Endometrial microvascular endothelial cells (primary cell): Measurements from ENCODE around the gene TNFRSF11A. TPM values are rescaled to one million over a fixed set of nuclear protein-coding genes. Genes with fewer than 3 reads are reported as not detected.

Experiments used
- in situ Hi-C: cut with HindIII; loops from 2 replicates; pipeline ENCODE4 v1.10.0; 2017; ENCODE audit warnings: low sequenced_read_pairs, low pct_unique_long_range_greater_than_20kb; ENCODE audit errors: inconsistent ontology term
- total RNA-seq: library from RNA; depleted of rRNA; stranded (reverse); fragments of >200 nt; gene quantifications from one replicate; pipeline ENCODE4 v1.2.3, GENCODE V29; 2015; ENCODE audit errors: inconsistent ontology term

TNFRSF11A gene
- total RNA-seq, 1 donor from 2014 or later = 5.7 TPM

DNA sequence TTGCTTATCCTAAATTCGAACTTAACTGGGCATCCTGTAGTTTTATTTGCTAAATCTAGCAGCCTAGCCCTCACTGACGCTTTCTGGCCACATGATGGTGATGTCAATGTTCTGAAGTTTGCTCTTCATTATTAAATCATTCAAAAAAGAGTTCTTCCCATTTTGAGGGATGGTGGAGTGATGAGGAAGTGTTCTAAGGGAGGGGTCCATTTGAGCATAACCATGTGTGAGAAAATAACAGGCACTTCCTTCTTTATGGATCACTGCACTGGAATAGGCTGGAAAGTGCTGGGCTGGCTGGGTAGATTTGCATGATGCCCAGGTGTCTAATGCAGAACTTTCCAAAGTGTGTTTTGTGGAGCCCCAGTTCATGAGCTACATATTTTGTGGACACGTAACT is 74.2 kb downstream of the TNFRSF11A start:
- in situ Hi-C loops = no loop called here

DNA sequence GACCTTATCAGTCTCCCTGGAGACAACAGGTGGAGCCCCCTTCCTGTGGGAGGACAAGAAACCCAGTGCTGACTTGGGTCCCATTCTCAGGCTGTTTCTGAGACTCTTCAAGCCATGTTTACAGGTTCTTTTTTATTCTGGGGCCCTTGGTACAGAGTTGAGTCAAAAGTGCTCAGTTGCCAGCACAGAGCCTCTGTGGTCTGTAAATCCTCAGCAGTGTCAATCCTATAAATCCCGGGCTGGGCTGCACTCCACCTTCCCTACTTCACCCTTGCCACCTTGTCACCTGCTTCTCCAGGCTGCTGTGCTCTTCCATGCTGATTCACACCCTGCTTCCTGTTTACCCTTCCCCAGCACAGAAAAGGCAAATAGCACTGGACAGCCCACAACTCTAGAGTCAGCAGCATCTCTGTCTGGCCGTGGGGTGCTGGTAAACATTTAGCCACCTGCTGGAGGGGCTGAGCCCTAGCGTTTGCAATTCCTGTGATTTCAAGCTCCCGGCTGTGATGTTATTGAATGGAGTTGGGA is 74.7 kb downstream of the TNFRSF11A start:
- in situ Hi-C loops = no loop called here

DNA sequence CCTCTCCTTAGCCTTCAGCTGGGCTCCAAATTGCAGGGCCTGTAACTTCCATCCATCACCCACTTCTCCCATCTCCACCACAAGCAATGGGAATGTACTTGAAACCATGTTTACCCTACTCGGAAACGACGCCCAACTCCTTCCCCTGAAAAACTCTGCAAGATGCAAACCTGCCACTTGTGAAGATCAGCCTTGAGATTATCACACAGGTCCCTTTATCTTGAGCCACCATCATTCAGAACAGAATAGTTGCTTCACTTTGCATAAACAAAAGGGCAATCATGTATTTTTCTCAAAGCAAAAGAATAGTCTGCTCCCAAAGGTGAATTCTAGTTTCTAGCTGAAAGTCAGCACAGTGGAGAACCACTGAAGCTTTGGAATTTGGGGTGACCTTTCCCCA is 75.8 kb downstream of the TNFRSF11A start:
- in situ Hi-C loops = no loop called here

DNA sequence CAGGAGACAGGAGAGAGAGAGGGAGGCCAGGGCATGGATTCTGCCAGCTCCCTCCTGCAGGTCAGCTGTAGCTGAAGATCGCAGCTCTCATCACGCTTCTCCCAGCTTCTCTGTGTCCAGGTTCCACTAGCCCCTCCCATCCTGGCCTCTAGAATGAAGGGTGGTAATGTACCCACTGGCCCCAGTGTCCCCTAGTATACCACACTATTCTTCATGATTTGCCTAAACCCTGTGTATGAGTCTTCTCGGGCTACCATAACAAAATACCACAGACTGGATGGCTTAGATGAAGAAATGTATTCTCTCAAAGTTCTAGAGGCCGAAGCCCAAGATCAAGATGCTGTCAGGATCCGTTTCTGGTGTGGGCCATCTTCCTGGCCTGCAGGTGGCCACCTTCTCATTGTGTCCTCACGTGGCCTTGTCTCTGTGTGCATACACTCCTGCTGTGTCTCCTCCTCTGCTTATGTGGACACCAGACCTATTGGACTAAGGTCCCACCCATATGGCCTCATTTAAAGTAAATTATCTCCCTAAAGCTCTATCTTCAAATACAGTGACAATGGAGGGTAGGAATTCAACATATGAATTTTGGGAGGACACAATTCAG is 77.3 kb downstream of the TNFRSF11A start:
- in situ Hi-C loops = no loop called here

DNA sequence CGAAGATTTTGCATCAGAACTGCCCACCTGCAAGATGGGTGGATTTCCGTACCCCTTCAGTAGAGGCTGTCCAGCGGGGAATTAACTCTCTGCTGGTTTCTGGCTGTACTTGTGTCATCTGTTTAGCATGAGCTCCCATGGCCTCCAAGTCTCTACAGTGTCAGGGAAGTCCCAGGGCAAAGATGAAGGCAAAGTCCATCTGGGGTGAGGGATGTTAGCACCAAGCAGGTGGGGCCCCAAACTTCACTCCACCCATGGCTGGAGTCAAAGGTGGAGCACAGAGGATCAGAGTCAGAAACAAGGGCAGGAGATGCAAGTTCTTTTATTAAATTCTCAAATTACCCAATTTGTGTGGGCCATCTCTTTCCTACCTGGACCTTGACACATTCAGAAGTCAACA is 78.0 kb downstream of the TNFRSF11A start:
- in situ Hi-C loops = no loop called here

DNA sequence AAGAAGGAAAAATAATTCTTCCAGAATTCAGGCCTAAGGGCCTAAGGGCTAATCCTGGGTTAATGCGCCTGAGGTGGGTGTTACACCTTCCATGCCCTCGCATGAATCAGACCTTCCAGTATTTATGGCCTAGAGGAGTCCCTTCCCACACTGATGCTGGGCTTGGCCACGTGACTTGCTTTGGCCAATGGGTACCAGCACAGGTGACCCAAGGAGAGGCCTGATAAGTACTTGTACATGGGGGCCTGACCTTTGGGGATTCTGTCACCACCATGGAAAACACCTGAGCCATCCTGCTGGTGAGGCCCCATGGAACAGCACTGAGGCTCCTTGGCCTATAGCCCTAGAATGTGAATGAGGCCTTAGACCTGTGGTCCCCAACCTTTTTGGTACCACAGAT is 79.8 kb downstream of the TNFRSF11A start:
- in situ Hi-C loops = no loop called here

DNA sequence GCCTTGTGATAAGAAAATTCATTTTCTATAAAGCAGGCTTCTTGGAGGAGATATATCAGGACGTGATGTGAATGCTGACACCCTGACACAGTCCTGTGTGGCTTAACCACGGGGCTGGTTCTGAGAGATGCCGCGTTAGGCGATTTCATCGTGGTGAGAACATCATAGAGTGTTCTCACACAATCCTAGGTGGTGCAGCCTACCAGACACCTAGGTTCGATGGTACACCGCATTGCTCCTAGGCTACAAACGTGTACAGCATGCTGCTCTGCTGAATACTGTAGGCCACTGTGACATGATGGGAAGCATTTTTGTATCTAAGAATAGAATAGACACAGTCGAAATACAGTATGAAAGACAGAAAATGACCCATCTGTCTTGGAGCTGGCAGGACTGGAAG is 82.5 kb downstream of the TNFRSF11A start:
- in situ Hi-C loops = no loop called here

DNA sequence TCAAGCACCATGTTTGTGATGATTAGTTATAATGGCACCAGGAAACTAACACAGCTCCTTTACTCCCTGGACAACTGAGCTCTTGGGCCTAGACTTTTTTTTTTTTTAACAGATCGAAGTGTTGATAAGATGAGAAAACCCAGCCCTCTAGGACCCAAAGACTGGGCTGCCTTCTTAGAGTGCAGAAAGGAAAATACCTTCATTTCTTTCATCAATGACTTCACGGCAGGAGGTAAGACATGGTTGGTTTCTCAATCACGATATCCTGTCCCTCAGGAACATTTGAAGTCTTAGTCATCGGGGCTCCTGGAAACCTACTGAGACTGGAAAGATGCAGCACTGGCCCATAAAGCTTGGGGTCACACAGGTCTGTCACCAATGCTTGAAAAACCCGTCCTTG is 84.7 kb downstream of the TNFRSF11A start:
- in situ Hi-C loops = no loop called here

DNA sequence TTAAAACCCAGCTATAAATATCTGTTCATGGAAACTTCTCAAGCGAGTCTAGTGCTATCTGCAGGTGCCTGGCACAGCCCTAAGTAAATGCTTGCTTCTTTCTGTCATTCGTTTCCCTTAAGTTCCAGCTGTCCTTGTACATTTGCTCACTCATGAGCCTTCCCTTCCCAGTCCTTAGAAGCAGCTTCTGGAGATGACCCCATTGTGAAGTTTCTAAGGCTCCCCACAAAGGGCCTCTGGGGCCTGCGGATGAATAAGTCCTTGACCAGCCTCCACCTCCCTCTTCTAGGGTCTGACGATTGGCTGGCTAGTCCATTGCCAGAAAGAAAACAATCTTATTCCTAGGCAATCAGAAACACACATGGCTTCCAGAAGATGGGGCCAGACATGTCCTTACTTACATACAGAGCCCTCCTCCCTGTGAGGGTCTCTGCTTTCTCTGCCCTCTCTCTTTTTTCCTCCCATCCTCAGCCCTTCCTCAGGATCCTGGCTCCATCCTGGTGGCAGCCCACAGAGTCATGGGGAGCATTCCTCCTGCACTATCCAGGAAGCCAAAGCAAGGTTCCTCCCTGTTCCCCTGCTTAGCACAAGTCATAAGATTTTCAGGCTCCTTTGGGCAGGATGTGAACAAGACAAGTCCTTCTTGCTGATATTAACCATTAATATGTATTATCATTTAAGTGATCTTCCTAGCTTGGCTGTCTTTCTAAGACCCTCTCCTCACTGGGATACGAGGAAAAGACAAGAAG is 87.3 kb downstream of the TNFRSF11A start:
- in situ Hi-C loops = no loop called here

DNA sequence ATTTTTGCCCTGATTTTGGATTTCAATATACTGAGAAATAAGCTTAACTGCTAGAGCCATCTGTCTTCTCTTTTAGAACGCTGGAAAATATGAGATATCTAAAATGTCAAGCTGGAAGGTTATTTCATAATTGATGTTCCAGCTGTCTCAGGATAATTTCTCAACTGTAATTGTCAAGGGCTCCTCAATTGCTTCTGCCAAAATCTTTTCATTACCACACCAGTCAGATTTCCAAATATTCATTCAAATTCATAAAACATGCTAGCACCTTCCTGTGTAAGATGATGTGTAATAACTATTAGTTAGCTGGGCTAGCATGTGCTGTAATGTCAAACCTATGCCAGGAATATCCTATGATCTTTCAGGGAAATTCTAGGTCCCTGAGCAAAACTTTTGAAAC is 88.1 kb downstream of the TNFRSF11A start:
- in situ Hi-C loops = no loop called here

DNA sequence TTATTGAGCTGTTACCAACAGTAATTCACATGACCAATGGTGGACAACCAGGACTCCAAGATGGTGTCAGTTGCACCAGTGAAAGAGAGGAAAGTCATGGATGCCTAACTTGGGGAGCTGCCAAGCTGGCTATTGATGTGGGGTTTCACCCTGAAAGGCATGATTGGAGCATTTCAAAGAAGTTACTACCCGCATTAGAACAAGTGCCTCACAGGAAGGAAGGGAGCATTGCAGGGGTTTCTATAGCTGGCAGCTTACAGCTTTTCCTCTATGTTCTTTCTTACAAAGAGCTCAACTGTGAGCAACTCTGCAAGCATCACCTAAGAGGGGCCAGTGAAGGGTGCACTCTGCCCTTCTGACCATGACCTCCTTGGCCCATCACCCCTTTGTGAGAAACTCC is 93.1 kb downstream of the TNFRSF11A start:
- in situ Hi-C loops = no loop called here

DNA sequence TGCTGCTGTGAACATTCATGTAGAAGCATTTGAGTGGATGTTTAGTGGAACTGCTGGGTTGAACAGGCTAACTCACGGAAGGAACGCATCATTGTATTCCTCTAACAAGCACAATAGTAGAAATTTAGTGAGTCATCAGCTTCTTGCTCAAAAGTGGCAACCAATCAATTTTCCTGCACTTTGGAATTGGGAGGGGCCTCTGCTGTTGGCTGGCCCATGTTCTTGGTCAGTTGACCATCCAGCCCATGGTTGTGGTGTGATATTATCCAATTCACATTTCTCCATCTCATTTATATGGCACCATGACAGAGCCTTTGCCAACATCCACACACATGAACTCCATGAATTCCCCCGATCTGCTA is 95.0 kb downstream of the TNFRSF11A start:
- in situ Hi-C loops = no loop called here

DNA sequence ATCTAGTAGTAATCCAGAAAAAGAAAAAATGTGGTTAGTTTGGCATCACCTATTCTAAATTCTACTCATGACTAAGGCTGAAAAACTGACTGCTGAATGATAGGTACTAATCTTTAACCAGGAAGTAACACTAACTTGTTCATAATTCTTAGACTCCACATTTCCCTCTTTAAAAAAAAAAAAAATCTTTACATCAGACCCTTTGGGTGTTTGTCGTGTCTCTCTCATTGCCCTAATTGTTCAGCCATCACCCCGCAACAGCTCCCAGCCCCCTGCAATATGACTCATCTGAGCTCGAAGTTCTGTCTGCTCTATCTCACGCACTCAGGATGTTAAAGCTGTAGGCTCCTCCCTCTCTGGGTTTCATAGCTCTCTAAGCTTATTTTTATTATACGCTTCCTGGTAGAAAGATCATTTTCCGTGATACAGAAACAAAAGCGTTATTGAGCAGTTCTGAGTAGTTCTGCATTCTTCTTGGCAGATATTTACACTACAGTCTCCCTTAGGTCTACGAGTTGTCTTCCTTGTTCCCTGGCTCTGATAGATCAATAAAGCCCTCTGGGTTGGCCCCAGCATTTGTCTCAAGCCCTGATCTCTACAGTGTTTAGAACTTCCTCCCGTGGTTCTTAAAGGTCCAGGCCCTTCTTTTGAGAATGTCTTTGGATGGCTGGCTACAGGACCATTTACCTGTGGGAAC is 95.6 kb downstream of the TNFRSF11A start:
- in situ Hi-C loops = no loop called here

DNA sequence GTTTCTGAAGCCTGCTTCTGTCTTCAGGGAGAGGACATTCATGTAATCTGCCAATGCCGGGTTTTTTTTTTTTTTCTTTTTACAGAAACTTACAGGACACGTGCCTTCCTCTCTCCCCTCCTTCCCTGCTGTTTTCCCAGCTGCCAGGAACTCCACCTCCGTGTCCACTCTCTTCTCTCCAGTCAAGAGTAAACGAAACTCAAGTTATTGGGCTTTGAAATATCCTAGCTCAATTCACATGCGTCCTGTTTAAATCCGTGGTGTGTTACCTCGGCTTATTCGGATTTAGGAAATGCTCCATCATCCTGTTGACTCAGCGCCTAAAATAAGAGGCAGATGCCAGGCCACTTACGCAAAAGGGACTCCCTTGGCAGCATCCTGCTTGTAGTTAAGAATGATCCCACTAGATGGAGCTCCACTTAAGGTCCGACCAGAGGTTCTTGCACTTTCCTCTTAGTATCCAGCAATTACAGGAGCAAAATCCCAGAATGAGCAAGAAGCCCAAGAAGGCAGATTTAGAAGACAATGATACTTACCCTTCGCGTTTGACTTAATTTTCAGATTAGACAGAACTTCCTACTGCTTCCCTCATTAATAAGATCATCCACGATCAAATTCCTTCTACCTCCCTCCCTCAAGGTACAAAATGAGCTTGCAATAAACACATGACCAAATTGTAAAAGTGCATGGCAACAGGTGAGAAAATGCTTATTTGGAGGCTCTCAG is 100.5 kb downstream of the TNFRSF11A start:
- in situ Hi-C loops = no loop called here

DNA sequence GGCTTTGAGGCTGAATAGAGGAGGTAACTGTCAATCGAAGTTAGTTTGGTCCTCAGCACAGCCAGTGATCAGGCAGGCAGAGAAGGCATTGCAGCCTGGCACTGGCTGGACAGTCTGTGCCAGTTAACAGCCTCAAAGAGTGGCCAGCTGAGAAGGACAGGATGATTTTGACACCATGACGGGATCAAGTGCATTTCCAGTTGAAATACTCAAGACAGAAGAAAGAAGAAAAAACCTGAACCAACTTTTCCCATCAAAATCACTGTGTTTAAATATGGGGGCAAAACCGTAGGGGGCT is 101.0 kb downstream of the TNFRSF11A start:
- in situ Hi-C loops = no loop called here

DNA sequence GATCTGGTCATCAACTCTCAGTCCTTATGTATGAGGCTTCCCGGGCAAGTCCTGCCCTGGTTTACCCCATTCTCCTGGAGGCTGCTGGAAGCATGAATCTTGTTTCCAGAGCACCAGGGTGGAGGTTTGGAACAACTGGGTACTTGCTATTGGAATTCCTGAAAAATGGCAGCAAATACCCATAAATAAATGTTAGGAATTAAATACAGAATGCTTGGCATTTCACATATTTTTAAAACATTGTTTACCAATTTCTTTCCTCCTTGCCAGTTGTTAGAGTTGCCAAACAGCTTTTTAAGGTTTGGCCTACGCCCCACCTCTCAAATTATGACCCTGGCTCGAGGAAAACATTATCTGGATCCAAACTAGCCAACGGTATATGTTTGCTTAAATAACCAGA is 107.1 kb downstream of the TNFRSF11A start:
- in situ Hi-C loops = no loop called here

DNA sequence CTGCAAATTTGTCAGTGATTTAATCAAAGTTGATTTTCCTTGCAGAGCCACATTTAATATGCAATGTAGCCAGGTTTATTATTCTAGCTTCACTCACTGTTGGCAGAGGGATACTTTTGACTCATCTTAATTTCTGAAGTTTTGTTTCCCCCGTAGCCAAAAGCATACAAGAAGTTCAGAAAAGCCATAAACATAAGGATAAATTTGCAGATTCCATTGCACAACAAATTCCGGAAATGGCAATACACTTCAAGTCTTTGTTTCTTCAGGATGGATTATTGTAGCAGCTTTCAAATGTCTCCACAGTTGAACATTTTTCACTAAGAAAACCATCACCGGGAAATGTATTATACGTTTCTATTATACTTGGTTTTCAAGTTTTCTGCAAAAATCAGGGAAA is 109.7 kb downstream of the TNFRSF11A start:
- in situ Hi-C loops = no loop called here

DNA sequence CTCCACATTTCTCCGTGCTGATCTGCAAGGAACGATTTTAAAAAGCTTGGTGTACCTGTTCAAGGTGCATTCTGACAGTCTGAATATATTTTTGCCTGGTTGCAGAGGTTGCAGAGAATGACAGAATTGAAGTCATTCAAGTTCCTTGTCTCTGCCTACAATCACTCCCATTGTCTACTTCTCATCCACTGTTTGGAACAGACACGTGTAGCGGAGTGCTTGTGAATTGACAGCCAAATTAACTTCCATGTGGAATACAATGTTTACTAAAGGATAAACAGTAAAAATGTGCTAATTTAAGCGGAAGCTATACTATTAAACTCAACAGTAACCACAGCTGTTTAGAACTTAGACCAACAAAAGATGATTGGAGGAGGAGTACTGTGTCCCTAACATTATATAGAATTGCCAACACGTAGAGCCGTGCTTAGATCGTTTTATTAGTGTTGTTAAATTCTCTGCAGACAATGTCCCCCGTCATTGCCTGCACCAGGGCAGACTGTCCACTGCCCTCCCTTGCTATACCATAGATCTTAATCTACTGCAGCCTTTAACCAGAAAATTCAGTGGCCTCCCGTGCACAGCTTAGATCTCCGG is 110.4 kb downstream of the TNFRSF11A start:
- in situ Hi-C loops = no loop called here

DNA sequence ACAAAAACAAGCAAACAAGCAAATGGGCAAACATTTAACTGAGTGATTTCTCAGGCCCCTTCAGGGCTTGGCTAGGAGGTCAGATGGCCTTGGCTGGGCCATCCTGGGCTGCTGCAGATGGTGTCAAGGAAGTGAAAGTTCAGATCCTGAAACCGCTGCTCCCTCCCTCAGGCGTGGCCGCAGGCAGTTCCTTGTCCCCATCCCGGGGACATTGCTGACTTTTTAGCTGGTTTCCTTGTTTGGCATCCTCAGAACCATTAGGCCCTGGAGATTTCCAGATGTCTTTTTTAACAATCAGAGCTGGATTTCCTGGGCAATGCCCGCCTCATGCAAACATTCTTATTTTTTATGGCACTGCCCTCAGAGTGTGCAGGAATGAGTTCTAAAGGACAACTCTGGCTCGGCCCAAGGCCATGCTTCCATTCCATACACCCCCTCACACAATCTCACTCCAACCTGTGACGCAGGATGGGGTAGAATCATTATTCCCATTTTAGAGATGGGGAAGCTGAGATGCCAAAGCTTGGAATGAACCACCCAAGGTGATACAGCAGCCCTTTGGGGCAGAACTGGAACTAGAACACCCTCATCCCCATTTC is 111.6 kb downstream of the TNFRSF11A start:
- in situ Hi-C loops = no loop called here
